K562 (cell line): ENCODE measurements around the gene WNT6. TPM values are rescaled to one million over a fixed set of nuclear protein-coding genes. Genes with fewer than 3 reads are reported as not detected.

Source experiments
- ATAC-seq: fragments of 200-7000 bp; cut with Tn5 transposase; 3 replicates; pipeline ENCODE4 v1.9.1; 2020; ENCODE audit warnings: moderate library complexity
- BruUV-seq: library from RNA; stranded (reverse); fragments of 400-500 nt; replicated peaks from 2 replicates; lab custom pipeline; 2021; lab: Mats Ljungman, UMichigan
- CTCF ChIA-PET: fragments of 300-600 bp; formaldehyde crosslinking; extraction: SDS; loops from one replicate; lab custom pipeline; 2021; ENCODE audit warnings: low intra/inter-chr PET ratio; lab: Yijun Ruan, JAX
- POLR2A ChIA-PET: fragments of 300-600, 350-650 bp; sonication (Branson Sonifier 250); formaldehyde crosslinking; extraction: SDS; loops from one replicate; lab custom pipeline; 2021; ENCODE audit warnings: antibody characterized with exemption, inconsistent platforms; lab: Yijun Ruan, JAX
- DNase-seq, 4 experiments: peaks; one replicate each; pipeline versions ENCODE4 v3.0.0 to v3.0.0-alpha.2; 2011 to 2018; ENCODE audit warnings: low spot score in 3 of 4, mixed read lengths in 3 of 4; ENCODE audit errors: extremely low read depth in 1 of 4
- FAIRE-seq: peaks from 2 replicates; lab custom pipeline; 2011; peaks lifted over from hg19 to GRCh38; lab: Jason Lieb, UNC
- H2AFZ ChIP-seq: 2 replicates; pipeline ENCODE4 v1.6.0; 2011; ENCODE audit warnings: low read depth, low read length, control low read depth, inconsistent platforms
- H3K27ac ChIP-seq: fragments of 200-600 bp; 3 replicates; pipeline ENCODE4 v1.8.0; 2011; ENCODE audit warnings: low read depth, mild to moderate bottlenecking, control low read depth, inconsistent platforms, low read length, moderate library complexity, mixed read lengths; ENCODE audit errors: extremely low read depth
- H3K27me3 ChIP-seq, 2 experiments: fragments of 300-600 bp in 1 of 2; 2 replicates in 1 of 2; 3 replicates in 1 of 2; pipeline versions ENCODE4 v1.6.0 to v1.8.0; 2011; ENCODE audit warnings: inconsistent platforms in 2 of 2, low read length in 2 of 2, mild to moderate bottlenecking in 1 of 2, mixed read lengths in 1 of 2, moderate library complexity in 1 of 2; ENCODE audit not compliant: control insufficient read depth in 2 of 2, insufficient read depth in 2 of 2
- H3K36me3 ChIP-seq: fragments of 300-600 bp; 3 replicates; pipeline ENCODE4 v1.8.0; 2011; ENCODE audit warnings: mild to moderate bottlenecking, low read length, inconsistent platforms; ENCODE audit not compliant: control insufficient read depth, insufficient read depth
- H3K4me1 ChIP-seq, 2 experiments: fragments of 200-600 bp in 1 of 2; replicated peaks in 1 of 2; 2 replicates in 1 of 2; 3 replicates in 1 of 2; pipeline versions ENCODE4 v1.5.1 to v1.8.0; 2011; ENCODE audit warnings: inconsistent platforms in 2 of 2, low read length in 2 of 2, mild to moderate bottlenecking in 1 of 2, mixed read lengths in 1 of 2, moderate library complexity in 1 of 2; ENCODE audit not compliant: control insufficient read depth in 2 of 2, insufficient read depth in 2 of 2
- H3K4me2 ChIP-seq: 2 replicates; pipeline ENCODE4 v1.6.1; 2011; ENCODE audit warnings: low read length, control low read depth, inconsistent platforms, mixed read lengths; ENCODE audit not compliant: insufficient read depth
- H3K4me3 ChIP-seq: fragments of 200-600 bp; sonication (generic), shearing (Covaris generic); 2 replicates; pipeline ENCODE4 v1.5.1; 2016; ENCODE audit warnings: control low read depth, inconsistent platforms
- H3K79me2 ChIP-seq: fragments of 200-600 bp; 3 replicates; pipeline ENCODE4 v1.8.0; 2011; ENCODE audit warnings: low read length, inconsistent platforms; ENCODE audit not compliant: control insufficient read depth, insufficient read depth
- H3K9ac ChIP-seq, 2 experiments: 2 replicates each; pipeline versions ENCODE4 v1.6.0 to v1.6.1; 2011; ENCODE audit warnings: low read depth in 2 of 2, low read length in 2 of 2, control low read depth in 1 of 2, inconsistent platforms in 1 of 2, mild to moderate bottlenecking in 1 of 2, mixed read lengths in 1 of 2; ENCODE audit not compliant: insufficient read depth in 1 of 2
- H3K9me1 ChIP-seq: one replicate; pipeline ENCODE4 v1.6.0; 2011; ENCODE audit warnings: inconsistent platforms, mild to moderate bottlenecking, low read length, moderate library complexity; ENCODE audit not compliant: control insufficient read depth, insufficient read depth
- H3K9me3 ChIP-seq: replicated peaks from 2 replicates; pipeline ENCODE4 v1.5.1; 2011; ENCODE audit warnings: low read depth, low read length, inconsistent platforms; ENCODE audit not compliant: control insufficient read depth, insufficient read depth
- H4K20me1 ChIP-seq: replicated peaks from 2 replicates; pipeline ENCODE4 v1.6.1; 2011; ENCODE audit warnings: low read length, inconsistent platforms, mixed read lengths; ENCODE audit not compliant: control insufficient read depth, insufficient read depth
- SAP30 ChIP-seq: fragments of 200-600 bp; sonication (generic); IDR thresholded peaks from 2 replicates; pipeline ENCODE4 v1.6.1; 2012; ENCODE audit warnings: borderline replicate concordance, low read depth, mild to moderate bottlenecking, moderate library complexity, low read length, control low read depth, inconsistent platforms; ENCODE audit not compliant: insufficient read depth, poor library complexity, severe bottlenecking
- ZNF133 ChIP-seq: fragments of 250-450 bp; sonication (Bioruptor Pico); IDR thresholded peaks from 2 replicates; pipeline ENCODE4 v1.4.0; 2020; ENCODE audit warnings: mild to moderate bottlenecking
- ZNF184 ChIP-seq: sonication (generic); formaldehyde crosslinking; IDR thresholded peaks from 2 replicates; pipeline ENCODE4 v1.5.0; 2020; ENCODE audit warnings: missing genetic modification reagents
- ZNF311 ChIP-seq: fragments of 250-450 bp; sonication (Bioruptor Pico); IDR thresholded peaks from 2 replicates; pipeline ENCODE4 v1.4.0; 2020; ENCODE audit warnings: mild to moderate bottlenecking, moderate library complexity
- WGBS: fragments of 100-300 bp; shearing (Covaris generic); methylation state at CpG from one replicate; pipeline ENCODE4 v1.1.6; 2016; ENCODE audit warnings: low coverage, mixed read lengths; ENCODE audit not compliant: insufficient coverage; ENCODE audit errors: missing lambda C conversion rate; 5-methylcytosine and 5-hydroxymethylcytosine counted together
- in situ Hi-C: fragments of 300-500 bp; cut with MboI; formaldehyde crosslinking; loops from 4 replicates; pipeline ENCODE4 v1.15.0; 2018; ENCODE audit warnings: inconsistent platforms, mixed read lengths
- intact Hi-C: fragments of 100-400 bp; cut with micrococcal nuclease; formaldehyde crosslinking; loops from 2 replicates; pipeline ENCODE4 v1.14.2; 2022
- polyA plus RNA-seq, 8 experiments: library from polyadenylated mRNA; depleted of rRNA in 4 of 8; stranded (reverse) in 5 of 8; unstranded in 3 of 8; fragments of >200 nt; fragmentation: Nextera tagmentation in 2 of 8; fragmentation: Illumina TruSeq in 1 of 8; extraction: Ambion mirVana in 2 of 8; extraction: Trizol in 1 of 8; gene quantifications; 2 replicates each; pipeline versions ENCODE4 v1.2.1 to v1.2.3, GENCODE V29; 2011 to 2014; ENCODE audit warnings: inconsistent platforms in 1 of 8, missing spikeins in 1 of 8
- total RNA-seq, 7 experiments: library from RNA; depleted of rRNA in 6 of 7; stranded (reverse); fragments of >200 nt in 6 of 7; fragmentation: Illumina TruSeq in 2 of 7; extraction: Trizol in 2 of 7; gene quantifications; 2 replicates each; pipeline versions ENCODE4 v1.2.1 to v1.2.3, GENCODE V29; 2011 to 2021; ENCODE audit warnings: low replicate concordance in 1 of 7

The WNT6 gene
- total and polyA plus RNA-seq, 9 of the 15 experiments (the other 6 are each of a cell fraction or from before 2014, with no cell fraction given), result not detected

DNA sequence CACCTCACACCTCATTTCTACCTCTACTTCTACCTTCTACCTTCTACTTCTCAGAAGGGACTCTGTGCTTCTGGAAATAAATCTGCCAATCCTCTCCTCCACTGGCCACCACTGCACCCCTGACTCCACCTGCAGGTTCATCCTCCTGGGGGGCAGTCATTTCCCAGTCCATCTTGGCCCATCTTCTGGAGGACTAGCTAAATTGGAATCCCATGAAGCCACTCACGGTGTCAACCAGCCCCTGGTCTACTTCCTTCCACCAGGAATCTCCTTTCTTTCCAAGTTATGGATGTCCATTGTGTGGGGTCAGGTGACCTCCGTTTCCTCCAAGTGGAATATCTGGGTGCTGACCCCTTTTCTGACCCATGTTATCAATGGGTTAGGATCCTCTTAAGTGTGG is 24.9 kb downstream of the WNT6 start:
- H4K20me1 ChIP-seq, result peaks cover 8% of the 10 kb centered on the region; the same call in 1 of the 2 replicates
- no peaks in the 10 kb centered on the region for H3K36me3 ChIP-seq
- peaks cover 0 to 15% of the 10 kb centered on the region in 2 experiments; a peak in 2 of 5 replicates for H3K4me1 ChIP-seq
- no peaks in the 10 kb centered on the region for H3K9me3 ChIP-seq
- H3K9me1 ChIP-seq, result no peaks in the 10 kb centered on the region
- in situ Hi-C loops, result no loop called here
- POLR2A ChIA-PET, result interaction anchor here (0.6 kb wide), 1 partner anchor 27 kb away, joined by 3 read pairs; no protein-coding TSS in a partner anchor
- no peaks in the 10 kb centered on the region for H3K79me2 ChIP-seq
- no peak overlapping the region for H3K9ac ChIP-seq
- FAIRE-seq, result no peak
- TF ChIP-seq ZNF311 (CRISPR knock-in tag) (no peak), ZNF133 (CRISPR knock-in tag) (no peak), ZNF184 (CRISPR knock-in tag) (no peak), SAP30 (no peak)
- DNase-seq, result no peak
- H3K27me3 ChIP-seq, result peaks cover 0 to 54% of the 10 kb centered on the region in 2 experiments; a peak in 3 of 5 replicates
- ATAC-seq, result no peak
- 0% methylated on average over 2 of the region's 2 CpGs for WGBS
- CTCF ChIA-PET, result no interaction called here
- H2AFZ ChIP-seq, result no peak overlapping the region
- no peak overlapping the region for H3K4me3 ChIP-seq
- no TSS peak for BruUV-seq
- H3K4me2 ChIP-seq, result no peak overlapping the region
- intact Hi-C loops, result no loop called here
- H3K27ac ChIP-seq, result no peak overlapping the region
